Natural killer cell treated with Interleukin-12 subunit alpha and Interleukin-12 subunit beta and Interleukin-15 and Interleukin-18, amount 100 ng/mL, for 72 hours (primary cell): Measurements from ENCODE around the gene FOXO3. TPM values are rescaled to one million over a fixed set of nuclear protein-coding genes. Genes with fewer than 3 reads are reported as not detected.

Source experiments
- ATAC-seq, 2 donors: fragments of 150-1000 bp; cut with Tn5 transposase in 1 of 2; sonication (Bioruptor Pico), chemical (Tn5 transposase) in 1 of 2; 2 replicates each; pipeline ENCODE4 v1.10.0; 2021
- DNase-seq: peaks from one replicate; pipeline ENCODE4 v3.0.0; 2022; ENCODE audit warnings: low spot score
- H3K27ac Mint-ChIP-seq, 2 donors: 1 replicate in 1 of 2; 2 replicates in 1 of 2; pipeline ENCODE4 v1.8.0; 2022; ENCODE audit warnings: mixed read lengths in 2 of 2, mild to moderate bottlenecking in 1 of 2, moderate library complexity in 1 of 2
- H3K27me3 Mint-ChIP-seq, 2 donors: 1 replicate in 1 of 2; 2 replicates in 1 of 2; pipeline ENCODE4 v1.8.0; 2022; ENCODE audit warnings: mixed read lengths in 2 of 2
- H3K36me3 Mint-ChIP-seq: one replicate; pipeline ENCODE4 v1.8.0; 2022; ENCODE audit warnings: mixed read lengths
- H3K4me1 Mint-ChIP-seq, 2 donors: 1 replicate in 1 of 2; 2 replicates in 1 of 2; pipeline ENCODE4 v1.8.0; 2022; ENCODE audit warnings: low read depth in 2 of 2, mixed read lengths in 2 of 2, mild to moderate bottlenecking in 1 of 2
- H3K4me3 Mint-ChIP-seq: one replicate; pipeline ENCODE4 v1.8.0; 2022; ENCODE audit warnings: mixed read lengths
- H3K9me3 Mint-ChIP-seq: 2 replicates; pipeline ENCODE4 v1.8.0; 2022; ENCODE audit warnings: mixed read lengths
- total RNA-seq, 2 donors: library from RNA; stranded (reverse); gene quantifications; one replicate each; pipeline ENCODE4 v1.2.3, GENCODE V29; 2022

Gene FOXO3
- total RNA-seq, 2 donors from 2014 or later, result 17.8 to 20.6 TPM

DNA sequence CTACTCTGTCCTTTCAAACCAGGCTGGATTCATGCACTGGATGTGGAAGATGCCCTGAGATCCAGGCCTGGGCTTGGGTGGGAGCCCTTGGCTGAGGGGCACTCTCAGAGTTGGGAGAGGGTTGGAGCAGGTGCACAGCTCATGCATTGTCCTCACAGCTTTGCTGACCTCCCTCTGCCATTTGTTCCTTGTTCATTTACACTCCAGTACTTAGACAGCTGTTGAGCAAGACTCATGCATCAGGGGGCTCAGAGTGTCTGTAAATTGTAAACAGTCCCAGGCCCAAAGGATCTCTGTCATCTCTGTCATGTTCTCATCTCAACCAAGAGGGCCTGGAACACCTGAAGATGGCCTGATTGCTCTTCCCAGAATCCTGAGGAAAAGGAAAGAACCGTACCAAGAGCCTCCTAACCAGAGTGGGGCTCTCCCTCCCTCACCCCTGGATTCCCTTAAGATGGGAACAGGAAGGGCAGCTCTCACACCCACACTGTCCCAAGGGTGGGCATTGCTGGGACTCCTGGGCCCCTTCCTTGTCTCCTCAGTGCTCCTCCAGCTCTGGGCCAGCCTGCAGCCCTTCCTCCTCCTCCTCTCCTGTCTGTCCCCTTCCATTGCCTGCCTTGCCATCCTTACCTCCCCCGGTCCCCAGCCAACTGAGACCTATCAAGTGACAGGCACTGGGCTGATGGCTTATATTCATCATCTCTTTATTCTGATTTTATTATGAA is 132.9 kb downstream of the FOXO3 start:
- ATAC-seq (no peak), DNase-seq (no peak)
- H3K4me1 Mint-ChIP-seq, result peaks cover 11 to 23% of the 10 kb centered on the region in 2 donors
- H3K4me3 Mint-ChIP-seq, result no peak overlapping the region
- H3K27me3 Mint-ChIP-seq, result no peaks in the 10 kb centered on the region
- no peak overlapping the region for H3K27ac Mint-ChIP-seq
- H3K36me3 Mint-ChIP-seq, result no peaks in the 10 kb centered on the region
- no peaks in the 10 kb centered on the region for H3K9me3 Mint-ChIP-seq

DNA sequence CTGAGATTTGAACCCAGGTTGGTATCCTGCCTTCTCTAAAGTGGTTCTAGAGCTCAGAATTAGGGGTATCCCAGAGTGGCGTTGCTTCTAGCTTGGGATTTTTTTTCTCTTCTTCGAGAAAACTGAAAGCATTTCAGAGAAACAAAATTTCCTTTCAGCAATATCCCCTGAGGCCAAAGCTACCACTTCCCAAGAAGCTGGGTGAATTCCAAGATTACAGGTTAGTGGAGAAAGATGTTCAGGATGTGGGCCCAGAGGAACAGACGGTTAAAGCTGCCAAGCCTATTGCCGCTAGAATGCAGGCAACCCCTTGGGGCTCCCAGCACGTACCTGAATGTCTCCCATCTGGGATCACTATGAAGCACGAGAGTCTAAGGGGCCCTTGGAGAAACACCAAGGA is 134.1 kb downstream of the FOXO3 start:
- H3K4me1 Mint-ChIP-seq, result peaks cover 11 to 20% of the 10 kb centered on the region in 2 donors
- no peak overlapping the region for H3K27ac Mint-ChIP-seq
- ATAC-seq (no peak), DNase-seq (no peak)
- no peaks in the 10 kb centered on the region for H3K27me3 Mint-ChIP-seq
- H3K36me3 Mint-ChIP-seq, result no peaks in the 10 kb centered on the region
- no peaks in the 10 kb centered on the region for H3K9me3 Mint-ChIP-seq
- H3K4me3 Mint-ChIP-seq, result no peak overlapping the region

DNA sequence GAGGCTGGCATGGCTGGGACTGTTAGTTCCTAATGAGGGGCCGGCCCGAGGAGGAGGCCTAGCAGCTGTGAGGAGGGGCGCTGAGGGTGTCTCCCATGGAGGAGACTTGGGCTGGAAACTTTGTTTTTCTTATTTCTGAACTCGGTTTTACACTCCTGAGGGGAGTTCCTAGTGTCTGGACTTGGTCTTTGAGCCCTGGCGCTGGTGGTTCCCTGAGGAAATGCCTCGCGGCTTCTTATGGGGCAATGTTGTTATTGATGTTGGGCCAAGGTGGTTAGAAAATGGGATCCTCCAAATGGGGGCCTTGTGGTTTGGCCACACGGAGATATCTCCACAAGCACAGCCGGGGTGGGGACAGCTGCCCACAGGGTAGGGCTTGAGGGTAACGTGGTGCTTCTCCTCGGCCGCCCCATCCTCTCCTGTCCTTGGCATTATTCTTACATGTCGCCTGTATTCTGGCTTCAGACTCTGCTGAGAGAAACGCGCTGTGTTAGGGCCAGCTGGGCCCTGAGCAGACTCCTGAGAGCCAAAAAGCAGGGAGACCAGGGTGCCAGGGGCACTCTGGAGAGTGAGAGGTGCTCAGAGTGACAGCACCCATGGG is 136.9 kb downstream of the FOXO3 start:
- ATAC-seq, result peak in 1 of 2 donors; percentile 33
- Mint-ChIP-seq H3K27ac (no peak overlapping the region), H3K9me3 (peaks cover 7% of the 10 kb centered on the region), H3K27me3 (no peaks in the 10 kb centered on the region), H3K36me3 (peaks cover 19% of the 10 kb centered on the region), H3K4me3 (no peak overlapping the region), H3K4me1 (peaks cover 0 to 12% of the 10 kb centered on the region in 2 donors)
- DNase-seq, result no peak

DNA sequence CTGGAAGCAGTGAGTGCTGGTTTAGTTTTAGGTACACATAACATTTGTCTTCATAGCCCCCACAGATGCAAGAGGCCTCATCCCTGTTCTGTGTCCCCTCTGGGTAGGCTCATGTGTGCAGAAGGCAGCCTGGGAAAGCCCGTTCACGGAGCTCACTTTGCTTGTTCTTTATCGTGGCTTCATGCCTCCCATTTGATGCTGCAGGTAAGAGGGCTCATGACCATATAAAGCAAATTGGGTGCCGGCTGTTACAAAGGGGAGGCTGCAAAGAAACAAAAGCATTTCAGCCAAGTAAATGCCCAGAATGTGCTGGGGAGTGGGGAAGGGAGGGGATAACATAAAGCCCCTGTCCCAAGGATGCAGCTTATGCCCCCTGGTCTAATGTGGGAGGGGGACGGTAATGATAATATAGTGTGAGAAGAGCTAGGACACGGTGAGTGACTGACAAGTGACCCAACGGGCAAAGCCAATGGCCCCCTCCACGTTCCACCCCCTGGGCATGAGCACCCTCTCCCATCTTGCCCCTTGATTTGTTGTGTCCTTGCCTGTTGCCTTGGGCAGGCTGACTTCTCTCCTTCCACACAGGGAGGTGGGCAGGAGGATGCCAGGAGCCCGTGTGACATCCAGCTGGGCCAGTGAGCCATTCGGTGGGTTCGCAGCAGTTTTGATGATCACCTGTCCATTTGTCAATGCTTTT is 138.0 kb downstream of the FOXO3 start:
- H3K4me3 Mint-ChIP-seq, result no peak overlapping the region
- peaks cover 7% of the 10 kb centered on the region for H3K9me3 Mint-ChIP-seq
- peaks cover 26% of the 10 kb centered on the region for H3K36me3 Mint-ChIP-seq
- ATAC-seq (peak in 1 of 2 donors; percentile 36), DNase-seq (no peak)
- H3K27ac Mint-ChIP-seq, result no peak overlapping the region
- H3K4me1 Mint-ChIP-seq, result peaks cover 0 to 14% of the 10 kb centered on the region in 2 donors
- no peaks in the 10 kb centered on the region for H3K27me3 Mint-ChIP-seq

DNA sequence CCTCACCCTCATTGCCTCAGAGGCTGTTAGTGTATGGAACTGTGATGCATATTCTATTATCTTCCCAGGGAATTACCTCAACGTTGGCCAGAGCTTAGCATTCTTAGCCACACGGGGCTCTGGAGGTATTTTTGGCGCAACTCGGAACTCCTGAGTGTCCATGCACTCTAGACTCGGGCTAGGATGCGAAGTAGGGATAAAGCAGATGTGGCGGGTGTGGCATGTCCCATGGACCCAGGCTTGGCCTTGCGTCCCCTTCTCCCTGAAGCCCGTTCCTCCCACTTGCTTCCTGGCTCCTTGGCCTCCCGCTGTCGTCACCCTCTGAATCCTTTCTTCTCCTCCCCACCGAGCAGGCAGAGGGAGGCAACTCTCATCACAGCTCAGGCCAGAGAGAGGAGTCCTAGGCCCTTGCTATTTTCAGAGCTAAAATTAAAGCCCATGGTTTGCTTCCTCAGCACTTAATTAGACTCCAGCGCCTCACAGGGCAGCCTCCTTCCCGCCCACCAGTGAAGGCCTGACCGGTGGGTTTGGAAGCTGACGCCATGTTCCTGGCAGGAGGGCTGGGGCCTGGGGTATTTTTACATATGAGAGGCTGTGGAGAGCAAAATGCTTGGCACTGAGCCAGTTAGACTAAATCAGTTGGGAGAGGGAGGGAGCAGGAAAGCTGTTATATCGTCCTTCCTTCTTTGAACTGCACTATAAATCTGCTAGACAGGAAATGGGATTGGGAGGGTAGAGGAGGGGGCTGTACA is 138.7 kb downstream of the FOXO3 start:
- no peaks in the 10 kb centered on the region for H3K27me3 Mint-ChIP-seq
- peaks cover 26% of the 10 kb centered on the region for H3K36me3 Mint-ChIP-seq
- peaks cover 0 to 11% of the 10 kb centered on the region in 2 donors for H3K4me1 Mint-ChIP-seq
- H3K27ac Mint-ChIP-seq, result no peak overlapping the region
- no peak overlapping the region for H3K4me3 Mint-ChIP-seq
- H3K9me3 Mint-ChIP-seq, result peaks cover 7% of the 10 kb centered on the region
- DNase-seq (no peak), ATAC-seq (no peak)

DNA sequence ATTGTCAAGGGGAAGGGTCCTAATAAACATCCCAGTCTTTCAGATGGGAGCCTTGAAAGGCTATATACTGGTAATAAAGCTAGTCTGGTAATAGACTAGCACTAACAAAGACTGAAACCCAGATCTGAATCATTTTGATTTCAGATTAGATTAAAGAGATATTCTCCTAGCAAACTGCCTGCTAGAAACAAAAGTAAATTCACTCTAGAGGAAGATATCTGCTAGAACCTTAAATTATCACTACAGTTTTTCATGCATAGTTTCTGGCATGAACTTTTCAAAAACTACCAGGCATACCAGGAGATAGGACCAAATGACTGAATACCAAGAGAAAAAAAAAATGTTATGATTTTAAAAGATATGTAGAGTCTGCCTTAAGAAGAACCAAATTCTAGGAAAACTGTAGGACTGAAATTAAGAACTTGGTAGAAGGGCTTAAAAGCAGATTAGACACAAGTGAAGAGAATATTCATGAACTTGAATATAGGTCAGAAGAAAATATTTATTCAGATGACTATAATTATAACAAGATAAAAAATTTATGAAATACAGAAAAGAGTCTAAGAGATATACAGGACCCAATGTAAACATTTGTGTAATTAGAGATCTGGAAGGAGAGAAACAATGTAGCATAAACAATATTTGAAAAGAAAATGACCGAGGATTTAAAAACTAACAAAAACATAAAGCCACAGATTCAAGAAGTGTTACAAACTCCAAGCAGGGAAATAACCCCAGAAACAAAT is 141.6 kb downstream of the FOXO3 start:
- peaks cover 26% of the 10 kb centered on the region for H3K36me3 Mint-ChIP-seq
- no peaks in the 10 kb centered on the region for H3K27me3 Mint-ChIP-seq
- peaks cover 0 to 4% of the 10 kb centered on the region in 2 donors for H3K4me1 Mint-ChIP-seq
- H3K9me3 Mint-ChIP-seq, result peaks cover 7% of the 10 kb centered on the region
- no peak overlapping the region for H3K27ac Mint-ChIP-seq
- no peak overlapping the region for H3K4me3 Mint-ChIP-seq
- ATAC-seq (no peak), DNase-seq (no peak)

DNA sequence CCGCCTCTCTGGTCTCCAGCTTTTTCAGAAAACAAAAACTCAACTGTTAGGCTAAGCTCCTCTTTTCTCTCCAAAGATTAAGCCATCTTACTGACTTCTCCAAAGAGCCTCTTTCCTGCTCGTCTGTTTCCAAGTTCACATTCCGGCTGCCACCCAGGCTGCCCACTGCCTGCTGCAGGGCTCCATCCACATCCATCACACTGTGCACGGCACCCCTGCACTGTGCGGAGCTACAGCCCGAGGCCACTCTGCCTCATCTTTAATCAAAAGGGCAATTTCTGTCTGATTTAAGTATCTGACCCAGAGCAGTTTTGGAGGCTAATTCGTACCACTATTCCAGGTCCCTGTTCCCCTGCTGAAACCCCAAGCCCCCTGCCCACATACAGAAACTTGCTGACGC is 145.9 kb downstream of the FOXO3 start:
- peaks cover 0 to 4% of the 10 kb centered on the region in 2 donors for H3K4me1 Mint-ChIP-seq
- ATAC-seq (peak in 1 of 2 donors; percentile 48), DNase-seq (no peak)
- no peak overlapping the region for H3K27ac Mint-ChIP-seq
- no peak overlapping the region for H3K4me3 Mint-ChIP-seq
- no peaks in the 10 kb centered on the region for H3K27me3 Mint-ChIP-seq
- peaks cover 16% of the 10 kb centered on the region for H3K36me3 Mint-ChIP-seq
- peaks cover 4% of the 10 kb centered on the region for H3K9me3 Mint-ChIP-seq

DNA sequence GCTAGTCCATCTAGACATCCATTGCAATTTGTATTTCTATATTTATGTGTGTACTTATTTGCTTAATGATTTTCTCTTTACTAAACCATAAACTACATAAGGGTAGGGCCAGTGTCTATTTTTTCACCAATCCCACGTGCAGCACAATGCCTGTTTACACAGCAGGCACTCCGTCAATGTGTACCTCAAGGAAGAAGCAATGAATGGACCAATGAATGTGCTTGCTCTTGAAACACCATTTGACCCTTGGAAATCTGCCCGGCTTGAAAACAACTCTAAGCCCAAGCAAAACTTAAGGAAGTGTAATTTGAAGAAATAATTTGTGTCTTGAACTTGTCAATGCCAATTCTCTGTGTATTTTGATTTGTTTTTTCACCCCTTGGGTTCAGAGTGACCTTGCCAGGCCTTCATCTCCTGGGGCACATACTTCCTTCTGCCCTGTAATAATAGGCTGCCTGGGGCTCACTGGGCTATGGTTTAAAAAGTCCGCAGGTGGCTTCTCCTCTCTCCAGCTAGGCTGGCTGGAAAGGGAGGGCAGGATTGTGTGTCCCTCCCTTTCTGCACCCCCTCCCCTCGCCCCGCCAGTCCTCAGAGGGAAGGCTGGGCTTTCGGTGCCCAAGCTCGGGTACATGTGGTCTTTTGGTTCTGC is 146.7 kb downstream of the FOXO3 start:
- Mint-ChIP-seq H3K36me3 (peaks cover 8% of the 10 kb centered on the region), H3K4me1 (peaks cover 0 to 4% of the 10 kb centered on the region in 2 donors), H3K4me3 (no peak overlapping the region), H3K27me3 (no peaks in the 10 kb centered on the region), H3K27ac (no peak overlapping the region), H3K9me3 (no peaks in the 10 kb centered on the region)
- DNase-seq (no peak), ATAC-seq (no peak)

DNA sequence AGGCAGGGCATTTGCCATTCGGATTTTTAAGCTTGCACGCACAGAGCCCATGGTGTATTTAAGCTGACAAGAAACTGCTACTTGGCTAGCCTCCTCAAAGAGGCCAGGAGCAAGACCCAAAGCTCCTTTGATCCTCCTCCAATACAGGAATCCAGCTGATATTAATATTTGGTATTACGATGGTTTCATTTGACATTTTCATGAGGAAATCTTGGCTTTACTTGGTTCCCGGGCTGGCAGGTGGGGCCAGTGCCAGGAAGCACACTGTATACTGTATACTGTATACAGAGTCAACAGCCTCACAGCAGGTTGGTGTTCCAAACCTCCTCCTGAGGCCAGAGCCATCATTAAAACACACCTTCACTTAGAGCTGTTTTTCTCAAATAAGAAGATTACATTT is 149.3 kb downstream of the FOXO3 start:
- H3K4me1 Mint-ChIP-seq, result peaks cover 9 to 15% of the 10 kb centered on the region in 2 donors
- H3K36me3 Mint-ChIP-seq, result no peaks in the 10 kb centered on the region
- H3K27me3 Mint-ChIP-seq, result no peaks in the 10 kb centered on the region
- no peak for DNase-seq
- ATAC-seq, result no peak
- no peak overlapping the region for H3K4me3 Mint-ChIP-seq
- H3K9me3 Mint-ChIP-seq, result no peaks in the 10 kb centered on the region
- H3K27ac Mint-ChIP-seq, result no peak overlapping the region

DNA sequence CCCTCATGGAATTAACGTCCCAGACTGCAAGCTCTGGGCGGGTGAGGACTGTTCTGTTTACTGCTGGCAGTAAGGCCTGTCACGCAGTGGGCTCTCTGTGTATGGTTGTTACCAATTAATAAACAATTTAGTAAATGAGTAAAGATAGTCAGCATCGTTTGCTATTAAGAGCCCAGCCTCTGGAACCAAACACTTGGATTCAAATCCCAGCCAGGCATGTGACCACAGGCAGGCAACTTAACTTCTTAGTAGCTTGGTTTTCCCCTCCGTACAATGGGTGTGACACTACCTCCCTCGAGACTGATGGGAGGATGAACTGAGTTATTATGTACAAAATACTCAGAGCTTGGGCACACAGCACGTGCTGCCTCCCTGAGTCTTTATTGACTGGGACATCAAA is 149.8 kb downstream of the FOXO3 start:
- no peak for DNase-seq
- H3K27me3 Mint-ChIP-seq, result no peaks in the 10 kb centered on the region
- ATAC-seq, result no peak
- H3K4me1 Mint-ChIP-seq, result peaks cover 14 to 20% of the 10 kb centered on the region in 2 donors
- H3K4me3 Mint-ChIP-seq, result no peak overlapping the region
- H3K36me3 Mint-ChIP-seq, result no peaks in the 10 kb centered on the region
- no peak overlapping the region for H3K27ac Mint-ChIP-seq
- H3K9me3 Mint-ChIP-seq, result no peaks in the 10 kb centered on the region

DNA sequence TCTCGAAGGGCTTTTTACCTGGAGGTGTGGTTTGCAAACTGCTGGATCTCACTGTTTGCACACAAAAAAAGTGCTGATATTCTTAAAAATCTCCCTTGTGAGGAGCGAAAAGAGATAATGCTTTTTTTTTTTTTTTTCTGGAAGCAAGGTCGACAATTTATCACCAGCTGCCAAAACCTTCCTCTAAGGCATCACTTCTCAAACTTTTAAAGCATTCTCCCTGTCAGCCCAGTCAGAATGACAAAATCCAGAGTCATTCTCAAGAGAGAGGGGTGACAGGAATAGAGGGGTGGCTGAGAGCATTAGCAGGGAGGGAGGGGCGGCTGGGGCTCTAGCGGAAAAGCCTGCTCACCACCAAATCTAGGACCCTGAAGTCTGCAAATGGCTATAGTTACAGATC is 150.4 kb downstream of the FOXO3 start:
- no peaks in the 10 kb centered on the region for H3K36me3 Mint-ChIP-seq
- H3K4me1 Mint-ChIP-seq, result peaks cover 16 to 25% of the 10 kb centered on the region in 2 donors
- DNase-seq (no peak), ATAC-seq (no peak)
- H3K9me3 Mint-ChIP-seq, result no peaks in the 10 kb centered on the region
- no peak overlapping the region for H3K4me3 Mint-ChIP-seq
- no peak overlapping the region for H3K27ac Mint-ChIP-seq
- no peaks in the 10 kb centered on the region for H3K27me3 Mint-ChIP-seq

DNA sequence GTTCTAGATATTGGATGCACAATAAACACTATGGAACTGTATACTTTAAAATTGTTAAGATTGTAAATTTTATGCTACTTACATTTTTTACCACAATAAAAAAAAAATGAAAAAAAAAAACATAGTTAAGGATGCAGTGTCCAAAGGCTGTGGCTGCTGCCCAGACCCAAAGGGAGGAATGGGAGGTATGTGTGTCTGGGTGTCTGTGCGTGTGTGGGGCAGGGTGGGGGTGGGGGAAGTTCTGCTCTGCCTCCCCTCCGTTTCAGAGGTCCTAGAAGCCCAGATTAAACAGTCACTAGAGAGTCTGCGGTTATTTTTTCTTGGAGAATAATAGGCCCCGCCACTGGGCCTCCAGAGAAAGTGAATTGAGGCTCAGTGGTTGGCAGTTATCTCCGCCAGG is 151.1 kb downstream of the FOXO3 start:
- H3K4me1 Mint-ChIP-seq, result peaks cover 16 to 25% of the 10 kb centered on the region in 2 donors
- no peaks in the 10 kb centered on the region for H3K27me3 Mint-ChIP-seq
- no peaks in the 10 kb centered on the region for H3K9me3 Mint-ChIP-seq
- no peak overlapping the region for H3K27ac Mint-ChIP-seq
- ATAC-seq, result no peak
- no peaks in the 10 kb centered on the region for H3K36me3 Mint-ChIP-seq
- no peak for DNase-seq
- H3K4me3 Mint-ChIP-seq, result no peak overlapping the region

DNA sequence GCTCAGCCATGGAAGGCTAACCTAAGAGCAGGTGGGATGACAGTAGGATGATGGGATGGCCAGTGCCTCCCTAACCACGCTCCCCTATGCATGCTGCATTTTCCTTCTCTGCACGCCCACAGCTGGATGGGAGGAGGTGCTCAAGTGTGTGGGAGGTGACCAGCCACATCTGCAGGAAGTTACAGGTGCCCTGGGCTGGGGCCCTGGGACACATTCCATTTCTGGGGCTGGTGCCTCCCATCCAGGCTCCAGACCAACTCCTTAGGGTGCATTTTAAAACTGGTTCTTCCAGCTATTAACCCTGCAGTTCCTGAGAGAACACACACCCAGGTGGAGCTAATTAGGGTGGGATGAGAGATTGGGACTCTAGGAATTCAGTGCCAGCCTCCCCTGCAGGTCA is 152.2 kb downstream of the FOXO3 start:
- Mint-ChIP-seq H3K27ac (no peak overlapping the region), H3K4me1 (peaks cover 16 to 25% of the 10 kb centered on the region in 2 donors), H3K9me3 (no peaks in the 10 kb centered on the region), H3K27me3 (no peaks in the 10 kb centered on the region), H3K4me3 (no peak overlapping the region), H3K36me3 (no peaks in the 10 kb centered on the region)
- DNase-seq (no peak), ATAC-seq (no peak)
